Stimulated activated CD4-positive, alpha-beta T cell treated with anti-CD3 and anti-CD28 coated beads, Interleukin-1b, Interleukin-23, amount 100 ng/mL, for 1 hour (primary cell): Measurements from ENCODE around the gene CASTOR1.

ENCODE experiments used
- DNase-seq, 2 donors: peaks; one replicate each; pipeline ENCODE4 v3.0.0-alpha.2; 2020; ENCODE audit warnings: low read depth in 2 of 2

CASTOR1 gene

GRCh38 chr22:30284666-30285065, 4.6 kb downstream of the CASTOR1 start:
- DNase-seq, result no peak

GRCh38 chr22:30284172-30284571, 5.1 kb downstream of the CASTOR1 start:
- no peak for DNase-seq

- no peak for DNase-seq
These were observed 6.0 kb downstream of the CASTOR1 start for GRCh38 chr22:30283342-30283741.

GRCh38 chr22:30282616-30283046, 6.7 kb downstream of the CASTOR1 start:
- no peak for DNase-seq

- no peak for DNase-seq
These were observed 8.8 kb downstream of the CASTOR1 start for GRCh38 chr22:30280505-30280904.

GRCh38 chr22:30279932-30280331, 9.4 kb downstream of the CASTOR1 start:
- DNase-seq, result no peak

DNA sequence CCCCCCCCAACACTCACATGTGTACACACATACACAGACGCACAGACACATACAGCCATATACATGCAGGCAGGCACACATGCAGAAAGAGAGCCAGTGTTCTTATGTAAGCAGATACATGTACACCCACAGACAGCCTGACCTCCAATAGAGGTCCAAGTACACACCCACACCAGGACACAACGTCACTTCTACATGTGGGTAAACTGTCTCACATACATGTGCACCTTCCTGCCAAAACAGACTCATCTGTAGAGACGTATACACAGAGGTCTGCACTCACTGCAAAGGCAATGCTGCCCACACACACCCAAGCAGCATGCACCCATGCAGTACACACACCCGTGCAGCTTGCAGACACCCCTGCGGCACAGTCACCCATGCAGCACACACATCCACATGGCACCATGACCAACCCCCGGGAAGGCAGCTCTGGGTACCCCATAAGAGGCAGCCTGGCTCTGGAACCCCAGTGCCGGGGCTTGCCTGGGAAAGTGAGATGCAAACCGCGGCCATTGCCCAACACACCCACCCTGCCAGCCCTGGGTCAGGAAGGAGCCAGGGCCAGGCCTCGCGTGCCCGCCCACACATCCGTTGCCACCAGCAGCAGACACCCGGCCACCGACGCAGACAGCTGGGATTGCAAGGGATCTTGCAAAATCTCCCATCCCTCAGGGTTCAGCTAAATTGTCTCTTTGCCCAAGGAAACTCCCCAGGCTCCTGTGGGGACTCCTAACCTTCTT, 10.1 kb downstream of the CASTOR1 start:
- DNase-seq, result no peak

GRCh38 chr22:30277547-30278344, 11.6 kb downstream of the CASTOR1 start:
- no peak for DNase-seq

- DNase-seq, result no peak
These were observed 13.3 kb downstream of the CASTOR1 start for GRCh38 chr22:30276039-30276438.

- DNase-seq, result no peak
These were observed 13.7 kb downstream of the CASTOR1 start for GRCh38 chr22:30275625-30276024.

DNA sequence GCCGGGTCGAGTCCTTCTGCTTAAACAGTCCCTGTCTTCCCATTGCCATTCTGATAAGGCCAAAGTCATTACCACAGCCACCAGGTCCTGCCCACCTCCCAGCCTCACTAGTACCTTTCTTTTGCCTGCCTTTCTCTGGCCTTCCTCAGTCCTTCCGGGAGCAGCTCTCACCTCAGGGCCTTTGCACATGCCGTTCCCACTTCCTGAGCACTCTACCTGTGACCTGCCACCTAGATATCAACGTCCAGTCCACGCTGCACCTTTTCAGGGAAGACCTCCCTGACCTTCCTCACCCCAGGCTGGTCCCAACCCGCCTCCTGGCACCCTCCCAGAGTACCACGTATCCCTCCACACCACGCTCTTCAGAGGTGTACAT, 14.9 kb downstream of the CASTOR1 start:
- no peak for DNase-seq

- DNase-seq, result no peak
These were observed 15.4 kb downstream of the CASTOR1 start for GRCh38 chr22:30273711-30274436.

- no peak for DNase-seq
These were observed 16.3 kb downstream of the CASTOR1 start for GRCh38 chr22:30272781-30273601.

DNA sequence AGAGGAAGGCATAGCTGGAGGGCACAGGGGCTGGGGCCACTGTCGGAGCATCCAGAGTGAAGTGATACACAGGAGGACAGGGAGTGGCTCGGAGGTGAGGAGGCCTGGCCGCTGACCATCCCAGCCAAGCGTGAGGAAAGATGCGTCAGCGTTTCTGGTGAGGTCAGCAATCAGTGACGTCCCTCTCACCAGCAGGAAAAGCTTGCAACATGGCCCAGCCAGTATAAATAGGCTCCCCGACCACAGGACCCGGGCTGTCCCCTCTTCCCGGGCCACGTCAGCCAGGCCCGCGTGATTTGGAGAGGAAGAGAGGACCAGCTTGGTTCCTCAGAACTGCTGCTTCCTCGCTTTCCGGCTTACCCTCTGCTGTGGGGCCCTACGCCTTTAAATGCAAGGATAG, 18.5 kb downstream of the CASTOR1 start:
- no peak for DNase-seq

- DNase-seq, result no peak
These were observed 21.0 kb downstream of the CASTOR1 start for GRCh38 chr22:30268331-30268730.

GRCh38 chr22:30267382-30268302, 21.7 kb downstream of the CASTOR1 start:
- no peak for DNase-seq

GRCh38 chr22:30266445-30267381, 22.6 kb downstream of the CASTOR1 start, which contains the start of gene OSM:
TSS of gene OSM (minus strand) at chr22:30266851. CDS start at chr22:30266799, 52 bp downstream.
- DNase-seq, result peak in 1 of 2 donors; percentile 35

- DNase-seq, result peak; percentile 52 to 71
These were observed 23.4 kb downstream of the CASTOR1 start for GRCh38 chr22:30265823-30266444.
